Pons (tissue), 1 donor: ENCODE measurements around the gene CFAP77.
"Not testable (repeated sequence)": the region's sequence is repeated elsewhere in the genome, so short reads cannot be mapped to it uniquely, and the experiment has no call there.

Source experiments
- DNase-seq: peaks from one replicate; pipeline ENCODE4 v3.0.0-alpha.2; 2016; ENCODE audit warnings: low spot score

Gene CFAP77

GRCh38 chr9:132409828-132410528, at the start of gene CFAP77:
Gene CFAP77 (plus strand): TSS chr9:132410211. CDS start chr9:132410272, 61 bp downstream.
- DNase-seq = no peak

- DNase-seq = no peak
Measured at GRCh38 chr9:132364068-132364467, 45.9 kb upstream of the CFAP77 start.

DNA sequence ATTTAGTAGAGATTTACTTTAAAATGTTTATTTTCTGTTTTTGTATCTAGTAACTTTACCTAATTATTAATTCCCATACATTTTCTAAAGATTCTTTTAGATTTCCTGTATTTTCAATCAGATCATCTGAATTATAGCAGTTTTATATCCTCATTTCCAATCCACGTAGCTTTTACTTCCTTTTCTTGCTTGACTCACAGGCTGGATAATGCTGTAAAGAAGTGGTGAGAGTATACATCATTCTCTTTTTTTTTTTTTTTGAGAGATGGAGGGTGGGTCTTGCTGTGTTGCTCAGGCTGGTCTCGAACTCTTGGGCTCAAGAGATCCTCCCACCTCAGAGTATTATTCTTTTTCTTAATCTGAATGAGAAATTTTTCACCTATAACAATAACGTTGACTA, 44.0 kb upstream of the CFAP77 start:
- DNase-seq = no peak

- no peak for DNase-seq
Measured at GRCh38 chr9:132366481-132366880, 43.5 kb upstream of the CFAP77 start.

DNA sequence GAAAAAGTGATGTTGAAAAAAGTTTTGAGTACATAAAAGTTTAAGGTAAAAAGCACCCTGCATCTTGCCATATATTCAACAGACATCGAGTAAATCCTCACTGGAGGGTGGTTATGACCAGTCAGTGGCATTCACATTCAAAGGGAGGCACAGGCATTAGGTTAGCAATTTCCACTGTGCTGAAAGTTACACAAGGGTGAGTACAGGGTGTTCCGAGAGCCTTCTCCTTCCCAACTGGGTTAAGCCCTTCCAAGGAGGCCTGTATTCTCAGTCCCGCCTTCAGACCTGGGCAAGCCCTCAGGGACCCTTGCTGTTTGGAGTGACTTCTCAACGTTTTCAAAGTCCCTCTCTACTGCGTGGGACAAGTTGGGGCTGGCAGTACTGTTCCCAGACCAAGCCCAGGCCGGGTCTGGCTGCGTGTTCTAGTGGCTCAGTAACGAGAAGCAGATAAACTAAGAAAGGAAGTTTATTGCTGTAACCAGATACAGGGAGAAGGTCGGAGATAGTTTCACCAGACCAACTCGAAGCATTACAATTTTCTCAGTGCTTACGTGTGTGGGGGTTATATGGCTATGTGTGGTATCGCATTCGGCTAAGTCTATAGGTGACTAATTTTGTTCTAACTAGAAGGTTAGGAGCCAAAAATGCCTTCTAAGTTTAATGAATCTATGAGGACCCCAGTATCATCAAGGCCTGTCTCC, 42.2 kb upstream of the CFAP77 start:
- DNase-seq = no peak

DNA sequence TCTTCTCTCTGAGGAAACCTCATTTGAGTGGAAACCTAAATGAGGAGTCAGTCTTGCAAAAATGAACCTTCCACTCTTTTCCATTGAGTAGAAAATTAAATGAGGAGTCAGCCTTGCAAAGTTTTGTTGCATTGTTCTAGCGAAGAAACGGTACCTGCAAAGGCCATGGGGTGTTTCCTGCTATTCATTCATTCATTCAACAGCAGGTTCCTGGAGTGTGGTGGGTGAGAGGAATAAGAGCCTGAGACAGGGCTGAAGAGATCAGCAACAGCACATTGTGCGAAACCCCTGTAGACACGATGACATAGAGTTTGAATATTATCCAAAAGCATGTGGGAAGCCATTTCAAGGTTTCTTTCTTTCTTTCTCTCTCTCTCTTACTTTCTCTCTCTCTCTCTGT, 40.6 kb upstream of the CFAP77 start:
- no peak for DNase-seq

- DNase-seq = no peak
Measured at GRCh38 chr9:132370592-132370991, 39.4 kb upstream of the CFAP77 start.

GRCh38 chr9:132372177-132373095, 37.6 kb upstream of the CFAP77 start:
- DNase-seq = peak; percentile 91

DNA sequence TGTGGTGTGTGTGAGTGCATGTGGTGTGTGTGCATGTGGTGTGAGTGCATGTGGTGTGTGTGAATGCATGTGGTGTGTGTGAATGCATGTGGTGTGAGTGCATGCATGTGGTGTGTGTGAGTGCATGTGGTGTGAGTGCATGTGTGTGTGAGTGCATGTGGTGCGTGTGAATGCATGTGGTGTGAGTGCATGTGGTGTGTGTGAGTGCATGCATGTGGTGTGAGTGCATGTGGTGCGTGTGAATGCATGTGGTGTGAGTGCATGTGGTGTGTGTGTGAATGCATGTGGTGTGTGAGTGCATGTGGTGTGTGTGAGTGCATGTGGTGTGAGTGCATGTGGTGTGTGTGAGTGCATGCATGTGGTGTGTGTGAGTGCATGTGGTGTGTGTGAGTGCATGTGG, 32.2 kb upstream of the CFAP77 start:
- DNase-seq = not testable (repeated sequence)

DNA sequence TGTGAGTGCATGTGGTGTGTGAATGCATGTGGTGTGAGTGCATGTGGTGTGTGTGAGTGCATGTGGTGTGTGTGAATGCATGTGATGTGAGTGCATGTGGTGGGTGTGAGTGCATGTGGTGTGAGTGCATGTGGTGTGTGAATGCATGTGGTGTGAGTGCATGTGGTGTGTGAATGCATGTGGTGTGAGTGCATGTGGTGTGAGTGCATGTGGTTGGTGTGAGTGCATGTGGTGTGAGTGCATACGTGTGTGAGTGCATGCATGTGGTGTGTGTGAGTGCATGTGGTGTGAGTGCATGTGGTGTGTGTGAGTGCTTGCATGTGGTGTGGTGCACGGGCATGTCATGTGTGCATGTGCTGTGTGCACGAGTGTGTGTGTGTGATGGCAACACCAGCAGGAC, 31.6 kb upstream of the CFAP77 start:
- DNase-seq = not testable (repeated sequence)

DNA sequence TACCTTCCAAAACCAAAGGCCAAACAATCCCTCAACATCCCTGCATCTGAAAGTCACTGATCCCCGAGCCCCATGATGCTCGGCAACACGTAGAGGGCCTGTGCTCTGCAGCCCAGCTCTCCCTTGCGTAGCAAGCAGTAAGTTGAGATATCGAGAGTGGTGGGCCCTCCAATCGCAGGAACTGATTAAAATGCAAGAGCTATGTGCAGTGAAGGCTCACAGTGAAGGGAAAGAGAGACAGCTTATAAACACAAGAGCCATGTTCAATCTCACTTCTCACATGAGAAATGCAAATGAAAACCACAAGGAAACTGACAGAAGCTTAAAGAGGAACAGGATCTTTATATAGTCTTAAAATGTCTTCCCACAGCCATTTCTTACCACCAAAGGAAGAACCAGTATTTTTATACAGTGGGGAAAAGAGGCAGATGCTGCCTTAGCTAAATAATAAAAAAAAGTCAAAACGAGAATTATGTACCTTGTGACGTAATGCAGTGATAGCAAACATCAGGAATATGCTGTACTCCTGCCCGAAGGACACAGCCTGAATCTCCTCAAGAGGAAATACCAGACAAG, 28.0 kb upstream of the CFAP77 start:
- DNase-seq = peak; percentile 57

DNA sequence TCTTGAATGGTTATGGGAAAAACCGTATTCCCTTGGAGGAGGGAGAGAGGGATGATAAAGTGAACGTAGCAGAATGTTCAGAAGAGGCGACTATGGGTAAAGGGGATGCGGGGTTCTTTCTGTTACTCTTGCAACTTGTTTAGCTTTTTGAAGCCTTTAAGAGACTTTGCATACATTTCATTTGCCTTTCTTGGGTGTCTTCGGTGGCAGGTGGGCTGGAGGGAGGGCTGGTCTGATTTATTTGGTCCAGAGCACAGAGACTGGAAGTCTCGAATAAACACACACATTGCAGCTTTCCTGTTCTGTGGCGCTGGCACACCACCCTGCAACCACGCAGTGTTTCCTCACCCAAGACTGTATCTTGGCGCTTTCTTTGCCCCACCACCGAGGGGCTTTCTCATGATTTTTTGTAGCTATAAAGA, 26.5 kb upstream of the CFAP77 start:
- no peak for DNase-seq

- no peak for DNase-seq
Measured at GRCh38 chr9:132384376-132384775, 25.6 kb upstream of the CFAP77 start.

DNA sequence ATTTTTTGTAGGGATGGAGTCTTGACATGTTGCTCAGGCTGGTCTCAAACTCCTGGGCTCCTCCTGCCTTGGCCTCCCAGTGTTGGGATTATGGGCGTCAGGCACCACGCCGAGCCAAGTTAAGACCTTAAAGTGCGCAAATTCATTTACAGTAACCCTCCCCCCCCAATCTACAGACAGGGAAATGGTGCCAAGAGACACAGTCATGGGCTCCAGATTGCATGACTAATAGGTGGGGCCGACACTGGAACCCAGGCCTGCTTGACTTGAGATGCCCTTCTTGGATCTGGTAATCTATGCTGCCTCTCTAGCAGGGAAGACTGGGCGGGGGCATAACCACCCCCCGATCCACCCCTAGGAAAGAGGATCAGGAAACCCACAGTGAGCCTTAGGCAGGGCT, 22.9 kb upstream of the CFAP77 start:
- DNase-seq = no peak

- no peak for DNase-seq
Measured at GRCh38 chr9:132390966-132391365, 19.0 kb upstream of the CFAP77 start.

GRCh38 chr9:132391449-132391848, 18.6 kb upstream of the CFAP77 start:
- DNase-seq = no peak

DNA sequence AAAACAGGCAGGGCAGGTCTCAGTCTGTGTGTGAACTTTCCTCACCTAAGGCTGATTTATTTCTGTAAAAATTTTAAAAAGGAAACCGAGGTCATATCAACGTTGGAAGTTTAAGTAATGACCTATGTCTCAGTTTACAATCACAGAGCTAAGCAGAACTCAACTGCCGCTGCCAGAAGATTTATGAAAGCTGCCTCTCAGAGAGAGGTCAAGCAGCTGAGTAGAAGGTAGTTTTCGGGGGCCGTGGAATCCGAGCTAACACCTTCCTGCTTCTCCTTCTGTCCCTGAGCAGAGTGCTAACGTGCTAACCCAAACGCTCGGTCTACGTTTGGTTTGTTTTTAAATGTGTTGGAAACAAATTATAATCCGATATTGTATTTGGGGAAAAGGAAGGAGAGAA, 14.5 kb upstream of the CFAP77 start:
- no peak for DNase-seq

DNA sequence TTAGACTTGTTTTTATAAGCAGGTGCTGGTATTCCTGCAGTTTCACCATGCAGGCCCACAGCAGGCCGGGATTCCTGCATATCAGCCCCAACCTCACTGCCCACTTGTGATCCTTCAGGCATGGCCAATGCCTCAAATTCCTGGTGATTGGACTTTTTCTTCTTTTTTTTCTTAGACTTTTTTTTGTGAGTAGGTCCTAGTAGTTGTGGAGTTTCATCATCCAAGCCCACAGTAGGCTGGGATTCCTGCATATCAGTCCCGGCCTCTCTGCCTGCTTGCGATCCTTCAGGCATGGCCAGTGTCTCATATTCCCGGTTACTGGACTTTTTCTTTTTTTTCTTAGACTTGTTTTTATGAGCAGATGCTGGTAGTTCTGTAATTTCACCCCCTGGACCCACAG, 8.2 kb upstream of the CFAP77 start:
- no peak for DNase-seq

GRCh38 chr9:132404228-132404881, 5.7 kb upstream of the CFAP77 start:
- no peak for DNase-seq

DNA sequence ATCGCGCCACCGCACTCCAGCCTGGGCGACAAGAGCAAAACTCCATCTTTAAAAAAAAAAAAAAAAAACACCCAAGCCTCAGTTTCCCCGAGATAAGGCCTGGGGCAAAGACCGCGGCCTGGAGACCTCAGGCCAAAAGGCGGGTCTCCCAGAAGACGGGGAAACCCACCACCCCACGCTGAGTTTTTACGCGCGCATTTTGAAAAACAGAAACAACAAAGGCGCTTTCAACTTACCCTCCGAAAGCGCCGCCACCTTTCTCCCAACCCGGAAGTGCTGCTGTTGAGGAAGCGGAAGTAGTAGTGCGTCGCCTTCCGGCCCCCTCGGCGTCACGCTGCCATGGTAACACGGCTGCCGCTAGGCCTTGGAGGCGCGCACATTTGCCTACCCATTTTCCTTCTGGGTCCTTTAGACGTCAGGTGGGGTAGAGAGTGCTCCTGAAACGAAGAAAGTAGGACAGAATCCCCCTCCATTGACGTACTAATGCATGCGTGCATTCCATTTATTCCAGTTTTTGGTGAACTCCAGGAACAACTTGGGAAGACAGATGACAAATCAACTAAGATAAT, 3.4 kb upstream of the CFAP77 start, which contains the start of gene TTF1:
Gene TTF1 (minus strand): TSS at position 287 of the 569 bp plus-strand sequence. CDS start 4,019 bp downstream, outside the sequence.
- peak; percentile 89 for DNase-seq

DNA sequence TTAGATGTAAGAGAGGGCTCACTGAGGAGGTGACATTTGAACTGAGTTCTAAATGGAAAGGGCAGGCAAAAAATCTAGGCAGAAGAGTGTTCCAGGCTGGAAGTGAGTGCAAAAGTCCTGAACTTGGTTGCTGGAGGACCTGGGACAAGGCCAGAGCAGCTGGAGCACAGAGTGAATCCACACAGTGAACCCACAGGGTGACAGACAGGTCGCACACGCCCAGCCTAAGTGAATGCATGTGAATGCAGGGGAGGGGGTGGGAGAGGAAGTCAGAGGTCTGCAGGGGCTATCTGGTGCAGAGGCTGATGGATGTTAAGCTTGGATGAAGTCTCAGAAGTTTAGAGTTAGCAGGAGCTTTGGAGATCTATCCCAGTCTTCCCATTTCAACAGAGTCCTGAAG, 2.8 kb upstream of the CFAP77 start:
- DNase-seq = no peak
